DMS 273 (cell line): ENCODE data around the gene PATL1.
"Not testable (repeated sequence)": the region's sequence is repeated elsewhere in the genome, so short reads cannot be mapped to it uniquely, and the experiment has no call there.

Experiments used
- DNase-seq: peaks from one replicate; lab custom pipeline; 2025; ENCODE audit not compliant: unreplicated experiment; lab: John Stamatoyannopoulos, UW

PATL1 gene

DNA sequence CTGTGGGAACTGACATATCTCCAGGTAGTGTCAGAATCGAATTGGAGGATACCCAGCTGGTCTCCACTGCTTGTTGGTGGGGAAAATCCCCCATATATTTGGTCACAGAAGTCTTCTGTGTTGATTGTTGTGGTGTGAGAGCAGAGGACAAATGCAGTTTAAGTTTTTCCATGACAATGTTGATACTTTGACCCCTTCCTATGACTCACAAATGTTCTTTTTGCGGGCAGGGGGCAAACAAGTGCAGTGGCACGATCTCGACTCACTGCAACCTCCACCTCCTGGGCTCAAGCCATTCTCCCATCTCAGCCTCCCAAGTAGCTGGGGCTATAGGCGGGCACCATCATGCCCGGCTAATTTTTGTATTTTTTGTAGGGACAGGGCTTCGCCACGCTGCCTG, 7.4 kb upstream of the PATL1 start:
- DNase-seq, result no peak

DNA sequence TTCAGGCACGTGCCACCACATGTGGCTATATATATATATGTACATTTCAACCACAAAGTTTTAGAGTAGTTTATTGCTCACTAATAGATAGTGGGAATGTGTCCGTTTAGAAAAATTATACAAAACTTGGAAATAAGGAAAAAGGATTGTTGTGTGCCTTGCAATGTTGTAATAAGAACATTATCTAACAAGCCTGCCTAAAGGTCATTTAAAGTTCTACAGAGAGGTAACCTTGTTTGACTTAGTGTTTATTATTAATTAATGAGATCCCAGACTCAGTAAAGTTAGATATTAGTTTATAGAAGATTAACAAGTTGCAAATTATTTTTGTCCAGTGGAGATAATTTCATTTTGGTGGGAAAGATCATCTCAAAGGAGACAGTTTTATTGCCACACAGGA, 5.5 kb upstream of the PATL1 start:
- DNase-seq, result no peak

DNA sequence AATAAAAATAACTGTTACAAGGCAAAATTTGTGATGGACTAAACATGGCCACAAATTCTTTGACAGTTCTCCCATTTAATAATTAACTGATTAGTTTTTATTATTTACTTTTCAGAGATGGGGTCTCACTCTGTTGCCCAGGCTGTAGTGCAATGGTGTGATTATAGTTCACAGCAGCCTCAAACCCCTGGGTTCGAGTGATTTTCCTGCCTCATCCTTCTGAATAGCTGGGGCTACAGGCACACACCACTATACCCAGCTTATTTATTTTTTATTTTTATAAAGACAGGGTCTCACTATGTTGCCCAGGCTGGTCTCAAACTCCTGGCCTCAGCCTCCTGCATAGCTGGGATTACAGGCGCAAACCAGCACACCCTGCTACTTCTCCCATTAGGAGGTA, 4.5 kb upstream of the PATL1 start:
- no peak for DNase-seq

DNA sequence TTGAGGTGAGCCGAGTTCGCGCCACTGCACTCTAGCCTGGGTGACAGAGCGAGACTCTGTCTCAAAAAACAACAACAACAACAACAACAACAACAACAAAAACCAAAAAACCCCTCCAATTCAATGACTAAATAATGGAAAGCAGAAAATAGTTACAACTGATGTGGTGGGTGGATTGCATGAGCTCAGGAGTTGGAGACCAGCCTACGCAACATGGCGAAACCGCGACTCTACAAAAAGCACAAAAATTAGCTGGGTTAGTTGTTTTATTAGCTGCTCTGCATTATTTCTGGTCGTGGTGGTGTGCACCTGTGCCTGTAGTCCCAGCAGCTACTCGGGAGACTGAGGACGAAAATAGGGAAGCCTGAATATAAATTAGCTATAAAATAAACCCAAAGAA, 2.6 kb upstream of the PATL1 start:
- DNase-seq, result no peak

DNA sequence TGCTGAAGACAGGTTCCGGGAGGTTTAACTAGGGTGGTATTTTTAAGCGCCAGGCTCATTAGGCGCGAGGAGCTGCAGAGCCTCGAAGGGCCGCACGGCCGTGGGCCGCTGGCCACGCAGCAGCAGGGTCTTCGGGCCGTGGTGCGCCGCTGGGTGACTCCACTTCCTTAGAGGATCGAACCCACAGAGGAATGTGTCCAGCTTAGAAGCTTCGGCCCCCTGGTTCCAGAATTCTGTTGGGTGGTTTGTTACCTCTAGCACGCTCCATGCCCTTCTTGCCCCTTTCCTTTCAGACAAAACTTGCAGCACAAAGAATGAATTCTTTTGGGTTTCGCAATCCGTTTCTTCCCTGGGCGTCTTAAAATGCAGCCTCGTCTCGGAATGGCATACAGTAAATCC, 773 bp upstream of the PATL1 start:
- DNase-seq, result peak; percentile 36

DNA sequence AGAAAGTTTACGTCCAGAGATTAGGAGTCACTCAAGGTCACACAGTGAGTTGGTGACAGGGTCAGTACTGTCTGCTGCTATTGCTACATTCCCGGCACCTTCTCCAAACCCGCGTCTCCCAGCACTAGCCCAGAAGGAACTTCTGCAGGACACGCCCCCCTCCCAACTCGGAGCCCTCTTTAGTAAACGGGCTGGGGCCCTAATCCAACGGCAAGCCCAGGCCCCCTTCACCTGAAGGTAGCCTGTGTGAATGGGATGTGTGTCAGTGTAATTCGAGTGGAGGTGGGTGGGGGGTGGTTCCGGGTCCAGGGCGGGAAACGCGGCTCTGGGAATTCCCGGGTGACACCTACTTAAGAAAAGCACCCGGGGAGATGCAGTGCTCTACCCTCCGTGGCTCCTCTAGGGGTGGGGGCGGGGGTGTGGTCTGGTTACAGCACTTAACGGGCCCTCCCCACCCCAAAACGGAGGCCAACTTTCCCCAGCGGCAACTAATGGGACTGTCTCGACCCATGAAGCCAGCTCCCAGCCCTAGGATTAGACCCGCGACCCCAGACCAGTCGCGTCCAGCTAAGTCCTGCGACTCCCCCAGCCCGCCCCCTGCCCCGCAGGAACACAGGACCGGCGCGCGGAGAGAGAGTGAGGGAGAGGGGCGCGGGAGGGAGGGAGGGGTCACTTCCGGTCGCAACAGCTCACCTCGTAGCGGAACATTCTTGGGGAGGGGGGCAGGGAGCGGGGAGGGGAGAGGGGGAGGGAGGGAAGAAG, 468 bp downstream of the PATL1 start:
- DNase-seq, result peak; percentile 70

DNA sequence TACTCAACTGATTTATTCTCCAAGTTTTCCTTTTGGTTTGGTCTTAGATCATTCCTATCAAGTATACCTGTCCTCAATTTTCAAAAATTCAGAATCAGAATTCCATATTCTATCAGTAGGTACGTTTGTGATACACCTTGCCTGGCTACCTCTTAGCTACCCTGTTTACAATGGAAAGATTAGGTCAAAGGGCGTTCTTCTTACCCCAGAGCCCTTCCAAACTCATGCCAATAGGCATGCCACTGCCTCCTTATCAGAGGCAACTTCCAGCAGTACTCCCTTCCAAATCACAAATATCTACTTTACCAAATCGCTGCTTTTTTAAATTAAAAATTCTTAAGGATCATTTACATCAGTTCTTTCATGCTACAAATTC, 1.0 kb downstream of the PATL1 start:
- no peak for DNase-seq

DNA sequence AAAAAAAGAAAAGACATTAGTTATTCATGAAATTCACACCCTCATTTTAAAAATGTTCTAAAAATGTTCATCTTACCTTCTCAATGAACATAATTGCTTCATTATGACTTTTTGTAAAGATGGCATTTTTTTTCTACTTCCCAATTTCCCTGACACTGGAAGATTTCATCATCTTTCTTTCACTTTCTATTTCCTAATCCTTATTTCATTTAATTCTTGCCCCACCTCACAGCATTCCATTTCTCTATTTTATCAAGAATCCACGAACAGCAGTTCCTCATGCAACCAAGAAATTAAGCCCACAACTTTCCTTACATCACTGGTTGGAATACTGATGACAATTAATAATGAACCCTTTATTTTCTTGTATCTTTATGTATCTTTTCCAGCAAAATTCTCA, 1.9 kb downstream of the PATL1 start:
- DNase-seq, result no peak

DNA sequence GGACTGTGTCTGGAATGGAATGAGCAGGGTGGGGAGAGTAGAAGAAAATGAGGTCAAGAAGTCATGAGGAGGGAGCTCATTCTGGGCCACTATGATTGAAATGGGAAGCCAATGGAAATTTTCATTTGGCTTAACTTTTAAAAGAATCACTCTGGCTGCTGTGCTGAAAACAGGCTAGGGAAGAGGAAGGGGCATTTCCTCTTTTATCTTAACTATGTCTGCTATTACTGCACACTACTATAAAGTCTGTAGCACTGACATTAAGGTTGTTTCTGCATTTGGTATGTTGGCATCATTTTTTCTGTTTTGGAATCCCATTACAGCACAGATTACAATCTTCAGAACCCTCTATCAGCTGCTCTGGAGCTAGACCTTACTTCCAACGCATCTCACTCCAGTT, 8.2 kb downstream of the PATL1 start:
- DNase-seq, result no peak

DNA sequence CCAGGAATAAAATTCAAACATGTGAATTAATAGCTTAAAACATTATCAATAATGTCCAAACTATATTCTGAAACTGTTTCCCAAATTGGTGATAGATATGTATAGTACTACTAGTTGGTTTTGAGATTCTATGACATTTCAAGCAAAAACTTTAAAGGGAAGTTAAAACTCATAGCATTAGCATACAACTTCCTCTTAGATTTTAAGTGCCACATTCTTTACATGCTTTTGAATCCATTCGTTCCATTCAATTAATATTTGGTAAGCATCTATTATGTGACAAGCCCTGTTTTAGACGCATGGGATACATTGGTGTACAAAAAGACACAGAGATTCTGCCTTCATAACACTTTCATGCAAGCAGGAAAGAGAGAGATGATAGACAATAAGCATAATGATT, 8.9 kb downstream of the PATL1 start:
- DNase-seq, result no peak

DNA sequence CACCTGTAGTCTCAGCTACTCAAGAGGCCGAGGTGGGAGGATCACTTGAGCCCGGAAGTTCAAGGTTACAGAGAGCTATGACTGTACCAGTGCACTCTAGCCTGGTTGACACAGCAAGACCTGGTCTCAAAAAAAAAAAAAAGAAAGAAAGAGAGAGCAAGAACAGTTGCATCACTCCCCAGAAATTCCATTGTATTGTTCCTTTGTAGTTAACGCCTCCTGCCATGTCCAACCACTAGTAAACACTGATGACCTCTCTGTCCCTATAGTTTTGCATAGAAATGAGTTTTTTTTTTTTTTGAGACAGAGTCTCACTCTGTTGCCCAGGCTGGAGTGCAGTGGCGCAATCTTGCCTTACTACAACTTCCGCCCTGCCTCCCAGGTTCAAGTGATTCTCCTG, 10.8 kb downstream of the PATL1 start:
- no peak for DNase-seq

DNA sequence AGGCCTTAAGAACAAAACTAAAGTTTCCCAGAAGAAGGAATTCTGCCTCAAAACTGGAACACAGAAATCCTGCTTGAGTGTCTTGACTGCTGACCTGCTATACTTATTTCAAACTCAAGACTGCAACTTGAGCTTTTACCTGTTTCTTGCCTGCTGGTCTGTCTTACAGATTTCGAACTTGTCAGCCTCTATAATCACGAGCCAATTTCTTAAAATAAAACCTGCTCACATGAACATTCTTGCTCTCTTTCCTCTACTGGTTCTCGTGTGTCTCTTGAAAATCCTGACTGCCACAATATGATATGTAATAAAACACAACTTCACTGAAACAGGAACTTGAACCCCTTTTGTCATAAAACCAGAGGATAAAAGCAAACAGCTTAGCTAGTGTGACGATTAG, 13.9 kb downstream of the PATL1 start:
- DNase-seq, result no peak

DNA sequence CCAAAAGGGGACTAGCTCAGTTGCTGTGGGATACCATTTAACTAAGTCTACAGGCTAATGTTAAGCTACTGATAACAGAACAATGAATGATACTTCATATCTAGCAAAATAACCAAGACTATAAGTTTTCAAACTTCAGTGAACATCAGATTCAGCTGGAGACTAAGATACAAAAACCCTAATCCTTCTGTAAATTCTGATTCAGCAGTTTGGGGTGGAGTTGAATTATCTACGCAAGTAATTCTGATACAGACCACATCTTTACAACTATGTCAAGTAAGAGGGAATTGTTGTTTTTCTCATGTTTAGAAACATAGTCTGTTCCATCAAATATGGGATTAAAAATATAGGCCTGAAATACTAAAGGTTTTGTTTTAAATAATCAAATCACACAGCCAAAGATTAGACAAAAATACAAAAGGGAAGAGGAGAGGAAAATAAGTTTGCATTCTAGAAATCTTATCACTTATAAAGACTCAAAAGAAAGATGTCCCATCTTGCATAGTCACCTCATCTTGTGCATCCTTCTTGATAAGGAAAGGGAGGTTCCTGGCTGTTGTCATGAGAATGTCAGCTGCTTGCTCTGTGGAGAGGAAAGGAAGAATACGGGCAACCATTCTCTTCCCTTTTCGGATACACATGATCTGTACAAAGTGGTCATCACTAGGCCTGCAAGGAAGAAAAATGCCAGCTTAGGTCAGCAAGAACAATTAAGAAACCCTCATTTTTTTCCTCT, 21.4 kb downstream of the PATL1 start:
- no peak for DNase-seq

DNA sequence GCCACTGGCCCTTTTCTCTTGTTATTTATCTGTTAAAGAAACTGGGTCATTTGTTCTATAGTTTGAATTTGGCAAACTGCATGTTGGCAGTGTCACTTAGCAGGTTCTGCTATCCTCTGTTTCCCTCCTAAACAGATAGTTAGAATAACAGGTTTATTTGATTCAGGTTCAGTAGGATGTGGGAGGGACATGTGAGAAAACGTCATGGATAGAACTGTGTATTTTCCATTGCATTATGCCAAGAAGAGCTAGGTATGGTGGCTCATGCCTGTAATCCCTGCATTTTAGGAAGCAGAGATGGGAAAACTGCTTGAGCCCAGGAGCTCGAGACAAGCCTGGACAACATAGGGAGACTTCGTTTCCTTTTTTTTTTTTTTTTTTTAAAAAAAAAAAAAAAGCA, 24.3 kb downstream of the PATL1 start:
- no peak for DNase-seq

DNA sequence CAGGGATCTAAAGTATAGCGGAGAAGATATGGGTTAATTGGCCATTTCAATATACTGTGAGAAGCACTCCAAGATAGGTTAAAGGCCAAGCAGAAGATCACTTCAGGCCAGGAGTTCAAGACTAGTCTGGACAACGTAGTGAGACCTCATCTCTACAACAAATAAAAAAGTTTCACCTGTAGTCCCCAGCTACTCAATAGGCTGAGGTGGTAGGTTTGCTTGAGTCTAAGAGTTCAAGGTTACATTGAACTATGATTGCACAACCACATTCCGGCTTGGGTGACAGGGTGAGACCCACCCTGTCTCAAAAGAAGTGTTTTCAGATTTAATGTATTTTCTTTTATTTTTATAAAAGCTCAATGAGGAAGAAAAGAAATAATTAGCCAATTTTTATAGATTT, 25.4 kb downstream of the PATL1 start:
- no peak for DNase-seq

DNA sequence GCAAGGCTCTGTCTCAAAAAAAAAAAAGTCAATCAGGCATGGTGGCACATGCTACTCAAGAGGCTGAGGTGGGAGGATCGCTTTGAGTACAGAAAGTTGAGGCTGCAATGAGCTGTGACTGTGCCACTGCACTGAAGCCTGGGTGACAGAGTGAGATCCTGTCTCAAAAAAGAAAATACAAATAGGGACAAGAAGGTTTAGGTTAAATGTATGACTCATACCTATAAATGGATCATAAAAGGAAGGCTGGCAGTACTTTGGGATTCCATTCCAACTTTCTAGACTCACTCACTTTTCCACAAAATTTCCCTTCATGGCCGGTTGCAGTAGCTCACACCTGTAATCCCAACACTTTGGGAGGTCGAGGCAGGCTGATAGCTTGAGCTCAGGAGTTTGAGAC, 27.7 kb downstream of the PATL1 start:
- DNase-seq, result no peak

DNA sequence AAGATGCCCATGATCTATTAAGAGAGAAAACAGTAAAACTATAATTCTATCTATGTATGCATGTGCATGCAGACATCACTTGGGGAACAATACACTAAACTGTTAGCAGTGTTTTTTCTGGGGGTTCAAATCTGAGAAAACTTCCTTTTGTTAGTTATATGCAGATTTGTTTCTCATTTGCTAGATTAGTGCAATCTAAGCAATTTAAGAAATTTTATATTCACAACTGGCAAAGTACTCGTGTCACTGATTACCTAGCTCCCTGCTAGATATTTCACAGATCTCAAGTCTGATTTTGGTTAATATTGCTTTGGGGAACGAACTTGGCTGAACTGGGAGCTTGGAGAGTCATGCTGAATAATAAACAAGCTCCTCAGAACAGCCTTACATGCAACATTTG, 38.3 kb downstream of the PATL1 start:
- no peak for DNase-seq

DNA sequence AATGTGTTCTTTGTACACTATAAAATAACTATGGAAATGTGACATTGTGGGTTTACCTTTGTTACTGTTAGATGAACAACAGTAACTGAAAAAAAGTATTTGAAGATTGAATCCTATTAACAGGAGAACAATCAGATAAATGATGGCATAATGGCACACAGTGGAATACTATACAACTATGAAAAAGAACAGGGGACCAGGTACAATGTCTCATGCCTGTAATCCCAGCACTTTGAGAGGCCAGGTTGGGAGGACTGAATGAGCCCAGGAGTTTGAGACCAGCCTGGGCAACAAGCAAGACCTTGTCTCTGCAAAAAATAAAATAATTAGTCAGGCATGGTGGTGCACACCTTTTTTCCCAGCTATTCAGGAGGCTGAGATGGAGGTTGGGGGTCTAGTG, 38.8 kb downstream of the PATL1 start:
- no peak for DNase-seq

DNA sequence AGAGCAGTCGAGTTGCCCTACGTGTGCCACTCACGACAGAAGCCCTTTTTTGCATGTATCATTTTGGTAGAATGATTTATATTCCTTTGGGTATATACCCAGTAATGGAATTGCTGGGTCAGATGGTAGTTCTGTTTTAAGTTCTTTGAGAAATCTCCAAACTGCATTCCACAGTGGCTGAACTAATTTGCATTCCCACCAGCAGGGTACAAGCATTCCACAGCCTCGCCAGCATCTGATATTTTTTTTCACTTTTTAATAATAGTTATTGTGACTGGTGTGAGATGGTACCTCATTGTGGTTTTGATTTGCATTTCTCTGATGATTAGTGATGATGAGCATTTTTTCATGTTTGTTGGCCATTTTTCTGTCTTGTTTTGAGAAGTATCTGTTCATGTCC, 41.9 kb downstream of the PATL1 start:
- not testable (repeated sequence) for DNase-seq

DNA sequence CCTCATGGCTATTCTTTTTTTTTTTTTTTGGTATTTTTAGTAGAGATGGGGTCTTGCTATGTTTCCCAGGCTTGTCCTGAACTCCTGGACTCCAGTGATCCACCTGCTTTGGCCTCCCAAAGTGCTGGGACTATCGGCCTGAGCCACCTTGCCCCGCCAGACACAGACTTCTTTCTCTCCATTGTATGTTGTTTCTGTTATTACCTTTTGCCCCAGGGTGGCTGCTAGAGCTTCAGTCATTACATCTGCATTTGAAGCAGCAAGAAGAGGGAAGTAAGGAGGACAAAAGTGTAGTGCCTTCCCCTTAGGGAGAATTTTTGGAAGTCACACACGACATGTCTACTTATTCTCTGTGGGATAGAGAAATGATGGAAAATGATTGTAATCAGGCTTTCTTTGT, 43.1 kb downstream of the PATL1 start:
- no peak for DNase-seq

DNA sequence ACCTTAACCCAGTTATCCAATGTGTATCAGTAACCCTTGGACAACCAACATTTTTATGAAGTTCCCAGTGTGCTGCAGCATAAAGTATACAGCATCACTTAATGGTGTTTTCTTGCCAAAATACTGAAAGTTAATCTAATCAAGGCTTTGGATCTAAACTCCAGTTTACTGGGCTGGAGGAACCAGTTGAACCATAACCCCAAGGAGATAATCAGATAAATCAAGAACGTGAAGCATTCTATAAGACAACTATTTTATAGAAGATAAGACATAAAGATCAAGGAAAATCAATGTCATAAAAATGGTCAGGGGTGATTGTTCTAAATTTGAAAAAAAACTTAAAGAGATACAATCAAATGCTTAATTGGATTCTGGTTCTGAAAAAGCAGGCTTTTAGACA, 51.0 kb downstream of the PATL1 start:
- DNase-seq, result no peak

DNA sequence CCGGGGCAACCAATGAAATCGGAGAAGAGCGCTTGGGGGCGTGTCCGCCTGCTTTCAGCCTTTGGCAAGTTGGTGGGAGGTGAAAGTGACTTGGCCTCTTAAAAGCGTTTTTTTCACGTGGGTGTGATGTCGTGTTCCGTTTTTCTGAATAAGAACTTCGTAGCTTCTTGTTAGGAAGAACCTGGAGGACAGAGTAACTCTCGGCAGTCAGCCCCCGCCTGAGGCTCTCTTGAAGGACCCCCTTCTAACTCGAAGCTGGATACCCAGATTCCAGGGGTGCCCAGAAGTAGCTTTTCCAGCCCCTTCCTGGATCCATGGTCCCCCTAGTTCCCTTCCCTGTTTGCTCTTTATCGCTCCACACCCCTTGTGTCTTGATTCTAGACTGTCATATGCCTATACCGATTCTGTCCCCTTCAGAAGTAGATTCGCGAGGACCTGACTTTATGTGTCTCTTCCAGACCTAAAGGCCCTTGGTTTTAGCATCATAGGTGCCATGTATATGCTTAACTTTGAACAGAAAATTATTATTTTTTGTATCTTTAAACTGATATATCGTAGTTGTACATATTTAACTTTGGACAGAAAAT, 52.3 kb downstream of the PATL1 start:
- DNase-seq, result no peak
